Measurements from ENCODE around the gene CYBC1.

Gene CYBC1

GRCh38 chr17:82441691-82442487 is 8.7 kb downstream of the CYBC1 start:
- no peaks in the 10 kb centered on the region for H3K4me1 ChIP-seq (ENCODE audit: control insufficient read depth, insufficient read depth, low read length, poor library complexity, severe bottlenecking)
- DNase-seq, result no peak
- H3K27me3 ChIP-seq (replicated peaks; ENCODE audit: control insufficient read depth, insufficient read depth, low read length, poor library complexity, severe bottlenecking), result no peaks in the 10 kb centered on the region
- no peaks in the 10 kb centered on the region for H3K9me3 ChIP-seq (ENCODE audit: control insufficient read depth, low read length)
- peaks cover 52% of the 10 kb centered on the region for H3K36me3 ChIP-seq (ENCODE audit: control insufficient read depth, insufficient read depth, low read length)
- H3K4me3 ChIP-seq (ENCODE audit: insufficient read depth, low read depth, low read length, poor library complexity, severe bottlenecking), result no peak overlapping the region
- no peak overlapping the region for H3K27ac ChIP-seq (ENCODE audit: insufficient read depth, low read length, poor library complexity, severe bottlenecking)

- Histone ChIP-seq H3K9me3 (ENCODE audit: control insufficient read depth, low read length) (no peaks in the 10 kb centered on the region), H3K27me3 (replicated peaks; ENCODE audit: control insufficient read depth, insufficient read depth, low read length, poor library complexity, severe bottlenecking) (no peaks in the 10 kb centered on the region), H3K4me3 (ENCODE audit: insufficient read depth, low read depth, low read length, poor library complexity, severe bottlenecking) (no peak overlapping the region), H3K27ac (ENCODE audit: insufficient read depth, low read length, poor library complexity, severe bottlenecking) (no peak overlapping the region), H3K4me1 (ENCODE audit: control insufficient read depth, insufficient read depth, low read length, poor library complexity, severe bottlenecking) (no peaks in the 10 kb centered on the region), H3K36me3 (ENCODE audit: control insufficient read depth, insufficient read depth, low read length) (peaks cover 49% of the 10 kb centered on the region)
- DNase-seq, result no peak
Observed at GRCh38 chr17:82440991-82441627, 9.4 kb downstream of the CYBC1 start.

GRCh38 chr17:82440469-82440981 is 10.0 kb downstream of the CYBC1 start:
- Histone ChIP-seq H3K9me3 (ENCODE audit: control insufficient read depth, low read length) (no peaks in the 10 kb centered on the region), H3K4me1 (ENCODE audit: control insufficient read depth, insufficient read depth, low read length, poor library complexity, severe bottlenecking) (no peaks in the 10 kb centered on the region), H3K36me3 (ENCODE audit: control insufficient read depth, insufficient read depth, low read length) (peaks cover 47% of the 10 kb centered on the region), H3K27ac (ENCODE audit: insufficient read depth, low read length, poor library complexity, severe bottlenecking) (no peak overlapping the region), H3K4me3 (ENCODE audit: insufficient read depth, low read depth, low read length, poor library complexity, severe bottlenecking) (no peak overlapping the region), H3K27me3 (replicated peaks; ENCODE audit: control insufficient read depth, insufficient read depth, low read length, poor library complexity, severe bottlenecking) (no peaks in the 10 kb centered on the region)
- DNase-seq, result no peak

- H3K27me3 ChIP-seq (replicated peaks; ENCODE audit: control insufficient read depth, insufficient read depth, low read length, poor library complexity, severe bottlenecking), result no peaks in the 10 kb centered on the region
- H3K36me3 ChIP-seq (ENCODE audit: control insufficient read depth, insufficient read depth, low read length), result peaks cover 42% of the 10 kb centered on the region
- no peak overlapping the region for H3K27ac ChIP-seq (ENCODE audit: insufficient read depth, low read length, poor library complexity, severe bottlenecking)
- DNase-seq, result no peak
- no peaks in the 10 kb centered on the region for H3K9me3 ChIP-seq (ENCODE audit: control insufficient read depth, low read length)
- H3K4me1 ChIP-seq (ENCODE audit: control insufficient read depth, insufficient read depth, low read length, poor library complexity, severe bottlenecking), result no peaks in the 10 kb centered on the region
- H3K4me3 ChIP-seq (ENCODE audit: insufficient read depth, low read depth, low read length, poor library complexity, severe bottlenecking), result no peak overlapping the region
Observed at GRCh38 chr17:82439829-82440365, 10.7 kb downstream of the CYBC1 start.

- H3K27me3 ChIP-seq (replicated peaks; ENCODE audit: control insufficient read depth, insufficient read depth, low read length, poor library complexity, severe bottlenecking), result no peaks in the 10 kb centered on the region
- H3K9me3 ChIP-seq (ENCODE audit: control insufficient read depth, low read length), result no peaks in the 10 kb centered on the region
- peaks cover 36% of the 10 kb centered on the region for H3K36me3 ChIP-seq (ENCODE audit: control insufficient read depth, insufficient read depth, low read length)
- peaks cover 2% of the 10 kb centered on the region for H3K4me1 ChIP-seq (ENCODE audit: control insufficient read depth, insufficient read depth, low read length, poor library complexity, severe bottlenecking)
- H3K4me3 ChIP-seq (ENCODE audit: insufficient read depth, low read depth, low read length, poor library complexity, severe bottlenecking), result no peak overlapping the region
- no peak overlapping the region for H3K27ac ChIP-seq (ENCODE audit: insufficient read depth, low read length, poor library complexity, severe bottlenecking)
- no peak for DNase-seq
Observed at GRCh38 chr17:82439194-82439828, 11.2 kb downstream of the CYBC1 start.

- Histone ChIP-seq H3K27ac (ENCODE audit: insufficient read depth, low read length, poor library complexity, severe bottlenecking) (no peak overlapping the region), H3K36me3 (ENCODE audit: control insufficient read depth, insufficient read depth, low read length) (peaks cover 29% of the 10 kb centered on the region)
Observed at GRCh38 chr17:82438401-82439193, 12.0 kb downstream of the CYBC1 start.

GRCh38 chr17:82437325-82437668 is 13.3 kb downstream of the CYBC1 start:
- Histone ChIP-seq H3K36me3 (ENCODE audit: control insufficient read depth, insufficient read depth, low read length) (peaks cover 16% of the 10 kb centered on the region), H3K9me3 (ENCODE audit: control insufficient read depth, low read length) (no peaks in the 10 kb centered on the region), H3K27ac (ENCODE audit: insufficient read depth, low read length, poor library complexity, severe bottlenecking) (no peak overlapping the region), H3K4me3 (ENCODE audit: insufficient read depth, low read depth, low read length, poor library complexity, severe bottlenecking) (no peak overlapping the region), H3K4me1 (ENCODE audit: control insufficient read depth, insufficient read depth, low read length, poor library complexity, severe bottlenecking) (peaks cover 7% of the 10 kb centered on the region), H3K27me3 (replicated peaks; ENCODE audit: control insufficient read depth, insufficient read depth, low read length, poor library complexity, severe bottlenecking) (no peaks in the 10 kb centered on the region)
- DNase-seq, result no peak

More at GRCh38 chr17:82438401-82439193, 12.0 kb downstream of the CYBC1 start:
- no peaks in the 10 kb centered on the region for H3K27me3 ChIP-seq (replicated peaks; ENCODE audit: control insufficient read depth, insufficient read depth, low read length, poor library complexity, severe bottlenecking)
- no peak for DNase-seq
- H3K4me3 ChIP-seq (ENCODE audit: insufficient read depth, low read depth, low read length, poor library complexity, severe bottlenecking), result no peak overlapping the region
- peaks cover 7% of the 10 kb centered on the region for H3K4me1 ChIP-seq (ENCODE audit: control insufficient read depth, insufficient read depth, low read length, poor library complexity, severe bottlenecking)
- H3K9me3 ChIP-seq (ENCODE audit: control insufficient read depth, low read length), result no peaks in the 10 kb centered on the region

- DNase-seq, result no peak
- Histone ChIP-seq H3K4me1 (ENCODE audit: control insufficient read depth, insufficient read depth, low read length, poor library complexity, severe bottlenecking) (peaks cover 7% of the 10 kb centered on the region), H3K9me3 (ENCODE audit: control insufficient read depth, low read length) (no peaks in the 10 kb centered on the region), H3K27me3 (replicated peaks; ENCODE audit: control insufficient read depth, insufficient read depth, low read length, poor library complexity, severe bottlenecking) (no peaks in the 10 kb centered on the region), H3K36me3 (ENCODE audit: control insufficient read depth, insufficient read depth, low read length) (peaks cover 14% of the 10 kb centered on the region), H3K27ac (ENCODE audit: insufficient read depth, low read length, poor library complexity, severe bottlenecking) (no peak overlapping the region), H3K4me3 (ENCODE audit: insufficient read depth, low read depth, low read length, poor library complexity, severe bottlenecking) (no peak overlapping the region)
Observed at GRCh38 chr17:82436601-82437324, 13.8 kb downstream of the CYBC1 start.

Data from effector memory CD4-positive, alpha-beta T cell (primary cell).